Vagina (tissue), 2 donors: ENCODE results near the gene PSMG3.

Experiments used
- CTCF ChIP-seq, 3 experiments: fragments of 450-650 bp in 2 of 3; fragments of 200-600 bp in 1 of 3; sonication (generic) in 1 of 3; IDR thresholded peaks; one replicate each; pipeline ENCODE4 v1.5.1; 2017 to 2019; ENCODE audit warnings: antibody characterized with exemption in 3 of 3, mild to moderate bottlenecking in 2 of 3, moderate library complexity in 2 of 3
- POLR2A ChIP-seq, 2 donors: fragments of 450-650 bp; IDR thresholded peaks; one replicate each; pipeline ENCODE4 v1.6.1; 2017; ENCODE audit warnings: antibody characterized with exemption in 2 of 2, mild to moderate bottlenecking in 2 of 2, moderate library complexity in 2 of 2

- no peak for TF ChIP-seq CTCF (IDR thresholded peaks at IDR 0.05)
- no peak for TF ChIP-seq POLR2A (IDR thresholded peaks at IDR 0.05)
Observed at GRCh38 chr7:1533255-1533546, 36.6 kb downstream of the PSMG3 start.
